ENCODE data around the gene DMAC1.

Gene DMAC1

DNA sequence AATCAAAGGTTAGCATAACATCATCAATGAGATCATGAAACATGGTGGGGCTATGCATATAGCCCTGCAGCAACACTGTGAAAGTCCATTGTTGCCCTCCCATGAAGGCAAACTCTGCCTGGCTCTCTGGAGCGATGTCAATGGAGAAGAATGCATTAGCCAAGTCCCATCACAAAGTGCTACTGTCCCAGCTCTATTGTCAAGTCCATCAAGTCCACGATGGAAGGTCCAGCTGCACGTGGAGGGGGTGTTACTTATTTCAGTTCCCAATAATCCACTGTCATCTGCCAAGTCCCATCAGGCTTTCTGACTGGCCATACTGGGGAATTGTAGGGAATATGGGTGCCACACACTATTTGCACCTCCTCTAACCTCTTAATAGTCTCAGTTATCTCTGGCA is 10.8 kb downstream of the DMAC1 start:
- H3K4me3 ChIP-seq (ENCODE audit: severe bottlenecking), result no peak overlapping the region
- H3K4me1 ChIP-seq (ENCODE audit: insufficient read depth, poor library complexity, severe bottlenecking), result no peaks in the 10 kb centered on the region
- H3K27ac ChIP-seq (ENCODE audit: poor library complexity, severe bottlenecking), result no peak overlapping the region
- H3K36me3 ChIP-seq (ENCODE audit: low read depth), result peaks cover 2% of the 10 kb centered on the region
- ATAC-seq (ENCODE audit: low read depth) (no peak), DNase-seq (ENCODE audit: low spot score) (no peak)
- H3K9me3 ChIP-seq (ENCODE audit: severe bottlenecking), result no peaks in the 10 kb centered on the region
- TF ChIP-seq, protein P1, sequence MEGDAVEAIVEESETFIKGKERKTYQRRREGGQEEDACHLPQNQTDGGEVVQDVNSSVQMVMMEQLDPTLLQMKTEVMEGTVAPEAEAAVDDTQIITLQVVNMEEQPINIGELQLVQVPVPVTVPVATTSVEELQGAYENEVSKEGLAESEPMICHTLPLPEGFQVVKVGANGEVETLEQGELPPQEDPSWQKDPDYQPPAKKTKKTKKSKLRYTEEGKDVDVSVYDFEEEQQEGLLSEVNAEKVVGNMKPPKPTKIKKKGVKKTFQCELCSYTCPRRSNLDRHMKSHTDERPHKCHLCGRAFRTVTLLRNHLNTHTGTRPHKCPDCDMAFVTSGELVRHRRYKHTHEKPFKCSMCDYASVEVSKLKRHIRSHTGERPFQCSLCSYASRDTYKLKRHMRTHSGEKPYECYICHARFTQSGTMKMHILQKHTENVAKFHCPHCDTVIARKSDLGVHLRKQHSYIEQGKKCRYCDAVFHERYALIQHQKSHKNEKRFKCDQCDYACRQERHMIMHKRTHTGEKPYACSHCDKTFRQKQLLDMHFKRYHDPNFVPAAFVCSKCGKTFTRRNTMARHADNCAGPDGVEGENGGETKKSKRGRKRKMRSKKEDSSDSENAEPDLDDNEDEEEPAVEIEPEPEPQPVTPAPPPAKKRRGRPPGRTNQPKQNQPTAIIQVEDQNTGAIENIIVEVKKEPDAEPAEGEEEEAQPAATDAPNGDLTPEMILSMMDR (IDR thresholded peaks at IDR 0.05; ENCODE audit: poor library complexity, severe bottlenecking), result no peak
- H3K27me3 ChIP-seq (ENCODE audit: insufficient read depth, poor library complexity, severe bottlenecking), result no peaks in the 10 kb centered on the region

DNA sequence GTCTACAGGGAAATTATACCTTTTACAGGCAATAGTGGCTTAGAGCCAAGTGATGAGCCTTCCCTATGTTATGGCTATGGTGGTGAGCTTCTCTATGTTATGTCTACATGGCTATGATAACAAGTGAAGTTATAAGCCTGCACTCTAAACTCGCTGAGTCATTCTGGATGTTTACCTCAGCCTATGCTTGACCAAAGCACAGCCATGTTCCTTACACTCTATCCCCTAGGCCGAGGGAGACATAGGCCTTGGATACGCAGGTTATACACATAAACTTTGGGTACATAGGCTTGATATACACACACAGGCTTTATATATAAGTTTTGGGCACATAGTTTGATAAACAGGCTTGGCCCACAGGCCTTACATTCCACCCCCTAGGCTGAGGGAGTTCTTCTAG is 13.8 kb downstream of the DMAC1 start:
- H3K4me1 ChIP-seq (ENCODE audit: insufficient read depth, poor library complexity, severe bottlenecking), result no peaks in the 10 kb centered on the region
- H3K4me3 ChIP-seq (ENCODE audit: severe bottlenecking), result no peak overlapping the region
- no peaks in the 10 kb centered on the region for H3K9me3 ChIP-seq (ENCODE audit: severe bottlenecking)
- DNase-seq (ENCODE audit: low spot score), result no peak
- H3K27ac ChIP-seq (ENCODE audit: poor library complexity, severe bottlenecking), result no peak overlapping the region
- no peak for ATAC-seq (ENCODE audit: low read depth)
- TF ChIP-seq, protein P1 (IDR thresholded peaks at IDR 0.05; ENCODE audit: poor library complexity, severe bottlenecking), result no peak
- H3K36me3 ChIP-seq (ENCODE audit: low read depth), result no peaks in the 10 kb centered on the region
- H3K27me3 ChIP-seq (ENCODE audit: insufficient read depth, poor library complexity, severe bottlenecking), result no peaks in the 10 kb centered on the region

DNA sequence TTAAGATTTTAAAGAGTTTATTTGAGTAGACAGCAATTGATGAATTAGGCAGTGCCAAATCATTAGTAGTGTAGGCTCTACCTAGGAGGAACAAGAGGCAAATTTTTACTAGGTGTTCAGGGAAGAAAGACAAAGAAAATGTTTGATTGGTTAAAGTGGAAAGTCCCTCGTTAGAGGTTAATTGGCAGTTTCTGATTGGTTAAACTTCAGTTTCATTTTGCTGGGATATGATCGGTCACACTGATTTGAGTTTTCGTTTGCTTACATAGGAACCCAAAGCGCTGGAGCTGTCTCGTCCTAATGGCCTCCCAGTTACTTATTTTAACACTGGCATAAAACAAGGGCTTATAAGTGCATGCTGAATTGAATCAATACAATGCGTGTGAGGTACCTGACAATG is 15.1 kb downstream of the DMAC1 start:
- Histone ChIP-seq H3K36me3 (ENCODE audit: low read depth) (no peaks in the 10 kb centered on the region), H3K27me3 (ENCODE audit: insufficient read depth, poor library complexity, severe bottlenecking) (no peaks in the 10 kb centered on the region), H3K4me3 (ENCODE audit: severe bottlenecking) (no peak overlapping the region), H3K27ac (ENCODE audit: poor library complexity, severe bottlenecking) (no peak overlapping the region), H3K4me1 (ENCODE audit: insufficient read depth, poor library complexity, severe bottlenecking) (no peaks in the 10 kb centered on the region), H3K9me3 (ENCODE audit: severe bottlenecking) (no peaks in the 10 kb centered on the region)
- TF ChIP-seq, protein P1 (IDR thresholded peaks at IDR 0.05; ENCODE audit: poor library complexity, severe bottlenecking), result no peak
- ATAC-seq (ENCODE audit: low read depth) (no peak), DNase-seq (ENCODE audit: low spot score) (no peak)

DNA sequence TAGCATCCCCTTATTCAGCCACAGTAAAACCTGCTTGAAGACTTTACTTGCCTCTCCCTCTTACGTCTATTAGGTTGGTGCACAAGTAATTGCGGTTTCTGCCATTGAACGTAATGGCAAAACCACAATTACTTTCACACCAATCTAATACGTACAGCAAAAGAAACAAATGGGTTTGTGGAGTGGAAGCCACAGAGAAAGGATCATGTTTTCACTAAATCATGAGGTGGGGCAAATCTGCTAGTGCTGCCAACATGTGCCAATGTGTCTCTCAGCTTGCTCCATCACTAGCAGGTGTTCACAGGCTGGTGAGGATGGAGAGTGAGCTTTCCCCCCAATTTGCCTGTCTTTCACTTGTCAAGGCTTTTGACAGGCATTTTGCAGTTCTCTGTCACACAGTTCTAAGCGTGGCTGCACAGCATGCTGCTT is 15.9 kb downstream of the DMAC1 start:
- TF ChIP-seq, protein P1 (IDR thresholded peaks at IDR 0.05; ENCODE audit: poor library complexity, severe bottlenecking), result no peak
- no peaks in the 10 kb centered on the region for H3K4me1 ChIP-seq (ENCODE audit: insufficient read depth, poor library complexity, severe bottlenecking)
- DNase-seq (ENCODE audit: low spot score) (no peak), ATAC-seq (ENCODE audit: low read depth) (no peak)
- H3K27me3 ChIP-seq (ENCODE audit: insufficient read depth, poor library complexity, severe bottlenecking), result no peaks in the 10 kb centered on the region
- H3K27ac ChIP-seq (ENCODE audit: poor library complexity, severe bottlenecking), result no peak overlapping the region
- no peak overlapping the region for H3K4me3 ChIP-seq (ENCODE audit: severe bottlenecking)
- no peaks in the 10 kb centered on the region for H3K36me3 ChIP-seq (ENCODE audit: low read depth)
- no peaks in the 10 kb centered on the region for H3K9me3 ChIP-seq (ENCODE audit: severe bottlenecking)

DNA sequence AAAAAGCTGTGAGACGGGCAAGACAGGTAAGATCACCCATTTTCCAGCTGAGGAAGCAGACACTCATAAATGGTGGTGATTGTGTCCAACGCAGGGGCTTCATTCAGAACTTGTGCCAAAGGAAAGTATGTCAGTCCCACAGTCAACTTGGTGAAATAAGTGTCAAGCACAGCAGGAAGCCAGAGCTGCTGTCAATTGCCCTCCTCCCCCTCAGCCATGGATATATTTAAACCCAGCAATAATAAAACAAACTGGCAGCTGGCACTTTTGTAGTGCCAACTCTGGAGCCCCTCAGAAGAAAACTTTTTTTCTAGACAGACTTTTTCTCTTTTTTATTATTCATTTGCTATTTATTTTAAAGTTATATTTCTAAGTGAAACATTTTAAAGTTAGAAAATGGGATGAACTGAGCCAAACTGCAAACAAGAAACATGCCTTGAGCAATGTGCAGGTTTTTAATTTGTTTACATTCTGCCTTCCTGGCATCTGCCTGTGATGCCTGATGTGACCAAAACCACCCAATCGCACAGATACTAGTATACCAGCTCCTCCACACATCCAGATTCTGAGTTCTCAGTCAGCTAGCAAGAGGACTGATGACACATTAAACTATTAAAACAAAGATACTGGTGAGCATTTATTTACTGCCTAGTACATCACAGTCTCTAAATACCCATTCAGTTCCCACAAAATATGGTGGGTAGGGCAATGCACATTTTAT is 17.0 kb downstream of the DMAC1 start:
- Histone ChIP-seq H3K27me3 (ENCODE audit: insufficient read depth, poor library complexity, severe bottlenecking) (no peaks in the 10 kb centered on the region), H3K27ac (ENCODE audit: poor library complexity, severe bottlenecking) (no peak overlapping the region), H3K36me3 (ENCODE audit: low read depth) (no peaks in the 10 kb centered on the region), H3K9me3 (ENCODE audit: severe bottlenecking) (no peaks in the 10 kb centered on the region), H3K4me3 (ENCODE audit: severe bottlenecking) (no peak overlapping the region), H3K4me1 (ENCODE audit: insufficient read depth, poor library complexity, severe bottlenecking) (no peaks in the 10 kb centered on the region)
- DNase-seq (ENCODE audit: low spot score) (no peak), ATAC-seq (ENCODE audit: low read depth) (no peak)
- TF ChIP-seq, protein P1 (IDR thresholded peaks at IDR 0.05; ENCODE audit: poor library complexity, severe bottlenecking), result no peak
